Ovary (tissue), 9 donors: ENCODE data around the gene NUAK1. TPM values are rescaled to one million over a fixed set of nuclear protein-coding genes. Genes with fewer than 3 reads are reported as not detected.

Experiments
- DNase-seq, 5 donors: peaks; one replicate each; pipeline ENCODE4 v3.0.0-alpha.2; 2019 to 2020
- H3K27ac ChIP-seq, 2 donors: fragments of 200-600 bp; one replicate each; pipeline versions ENCODE4 v1.5.1 to v1.8.0; 2019 to 2022
- H3K27me3 ChIP-seq: fragments of 200-600 bp; one replicate; pipeline ENCODE4 v1.8.0; 2022
- H3K36me3 ChIP-seq: fragments of 200-600 bp; sonication (generic); one replicate; pipeline ENCODE4 v1.5.1; 2019
- H3K4me1 ChIP-seq: one replicate; pipeline ENCODE4 v1.8.1; 2013; ENCODE audit warnings: mild to moderate bottlenecking, moderate library complexity; ENCODE audit not compliant: insufficient read depth
- H3K4me3 ChIP-seq: fragments of 200-600 bp; sonication (generic); one replicate; pipeline ENCODE4 v1.5.1; 2017
- H3K9me3 ChIP-seq, 2 donors: fragments of 200-600 bp in 1 of 2; sonication (generic) in 1 of 2; one replicate each; pipeline versions ENCODE4 v1.5.1 to v1.8.1; 2013 to 2019; ENCODE audit warnings: mild to moderate bottlenecking in 1 of 2, moderate library complexity in 1 of 2
- EP300 ChIP-seq: sonication (generic); formaldehyde crosslinking; IDR thresholded peaks from one replicate; pipeline ENCODE4 v1.6.1; 2017; ENCODE audit warnings: antibody characterized with exemption
- POLR2A ChIP-seq: fragments of 450-650 bp; IDR thresholded peaks from one replicate; pipeline ENCODE4 v1.6.1; 2017; ENCODE audit warnings: antibody characterized with exemption, mild to moderate bottlenecking, moderate library complexity
- WGBS, 3 donors: extraction: QIAGEN DNeasy Blood & Tissue Kit in 1 of 3; methylation state at CpG; one replicate each; pipeline versions ENCODE4 v1.1.5 to v1.1.7; 2013 to 2017; 5-methylcytosine and 5-hydroxymethylcytosine counted together
- intact Hi-C, 4 donors: fragments of 100-400 bp; cut with DNase I; formaldehyde crosslinking; loops; one replicate each; pipeline versions ENCODE4 v1.11.0 to v1.15.1; 2022 to 2023
- polyA plus RNA-seq, 2 donors: library from polyadenylated mRNA; stranded (reverse); fragments of 200-250 nt in 1 of 2; fragments of 350-450 nt in 1 of 2; fragmentation: Illumina TruSeq in 1 of 2; extraction: RNeasy Lipid Tissue Mini Kit (QIAGEN cat#74804) in 1 of 2; gene quantifications; one replicate each; pipeline ENCODE4 v1.2.3, GENCODE V29; 2013 to 2014
- total RNA-seq, 7 donors: library from RNA; depleted of rRNA in 2 of 7; stranded (reverse); fragments of >200 nt in 2 of 7; fragmentation: NEBNext Ultra II Directional in 3 of 7; extraction: Animal tissue kit (Norgen Biotek cat#: 25700) in 3 of 7; gene quantifications; one replicate each; pipeline versions ENCODE4 v1.1.0 to v1.2.4, GENCODE V29; 2016 to 2023
- TF ChIP-seq, protein P1 (sequence below), 3 donors: fragments of 450-650 bp in 2 of 3; fragments of 200-600 bp in 1 of 3; IDR thresholded peaks; one replicate each; pipeline versions ENCODE4 v1.5.1 to v1.8.0; 2016 to 2022; ENCODE audit warnings: antibody characterized with exemption in 3 of 3, mild to moderate bottlenecking in 1 of 3
- donor health status: DM: no; HTN: no; CAD: no; lungs with moderate emphysema.
- donor health status: DM: no; HTN: no; CAD: no.
- donor health status: Bipolar disorder and iron deficiency.
- donor health status: DM: yes; HTN: yes; CAD: no.
- donor health status: DM: no; HTN: no; CAD: no.
- donor health status: DM: yes; HTN: yes; CAD: no.

The NUAK1 gene
- total and polyA plus RNA-seq, 9 donors, result 2.8 to 22.2 (median 12.0) TPM

DNA sequence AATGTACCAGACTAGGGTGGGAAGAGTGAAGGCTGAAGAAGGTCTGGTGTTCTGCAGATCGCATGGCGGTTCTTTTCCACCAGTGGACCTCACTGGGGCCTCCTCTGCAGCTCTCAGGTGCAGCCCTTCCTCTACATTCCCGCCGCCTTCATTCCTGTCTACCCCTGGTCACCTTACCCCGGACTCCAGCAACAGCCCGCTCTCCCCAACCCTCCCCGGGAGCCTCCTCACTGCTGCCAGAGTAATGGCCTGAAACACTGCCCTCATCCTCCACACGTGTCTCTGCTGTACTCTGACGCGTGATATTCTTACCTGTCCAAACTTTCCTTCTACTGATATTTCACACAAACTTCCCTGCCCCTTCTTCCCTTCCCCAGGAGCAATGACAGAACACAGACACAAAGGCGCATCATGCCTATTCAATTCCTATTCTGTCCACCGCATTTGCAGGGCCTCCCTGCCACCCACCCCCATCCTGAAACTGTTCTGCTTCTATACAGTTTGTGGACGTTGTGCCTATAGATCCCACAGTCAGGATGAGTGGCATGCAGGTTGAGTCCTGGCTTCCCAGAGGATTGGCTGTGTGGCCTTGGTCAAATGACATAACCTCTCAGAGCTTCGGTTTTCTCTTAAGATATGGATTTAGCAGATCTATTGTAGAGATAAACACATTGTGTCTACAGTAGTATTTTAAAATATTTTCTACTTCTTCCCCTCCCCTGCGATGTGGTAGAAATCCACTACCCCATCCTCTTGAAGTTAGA lies 1.7 kb upstream of the NUAK1 start:
- peak in 1 of 5 donors; percentile 31 for DNase-seq
- Histone ChIP-seq H3K27ac (peak overlapping the region; percentile 95 to 97), H3K4me3 (peak overlapping the region; percentile 86), H3K27me3 (no peaks in the 10 kb centered on the region), H3K4me1 (peaks cover 12% of the 10 kb centered on the region), H3K9me3 (no peaks in the 10 kb centered on the region), H3K36me3 (no peaks in the 10 kb centered on the region)
- WGBS, 3 donors, result 39 to 43% (median 40%) methylated on average over 15 of the region's 15 CpGs
- TF ChIP-seq EP300, result no peak
- TF ChIP-seq, protein P1, sequence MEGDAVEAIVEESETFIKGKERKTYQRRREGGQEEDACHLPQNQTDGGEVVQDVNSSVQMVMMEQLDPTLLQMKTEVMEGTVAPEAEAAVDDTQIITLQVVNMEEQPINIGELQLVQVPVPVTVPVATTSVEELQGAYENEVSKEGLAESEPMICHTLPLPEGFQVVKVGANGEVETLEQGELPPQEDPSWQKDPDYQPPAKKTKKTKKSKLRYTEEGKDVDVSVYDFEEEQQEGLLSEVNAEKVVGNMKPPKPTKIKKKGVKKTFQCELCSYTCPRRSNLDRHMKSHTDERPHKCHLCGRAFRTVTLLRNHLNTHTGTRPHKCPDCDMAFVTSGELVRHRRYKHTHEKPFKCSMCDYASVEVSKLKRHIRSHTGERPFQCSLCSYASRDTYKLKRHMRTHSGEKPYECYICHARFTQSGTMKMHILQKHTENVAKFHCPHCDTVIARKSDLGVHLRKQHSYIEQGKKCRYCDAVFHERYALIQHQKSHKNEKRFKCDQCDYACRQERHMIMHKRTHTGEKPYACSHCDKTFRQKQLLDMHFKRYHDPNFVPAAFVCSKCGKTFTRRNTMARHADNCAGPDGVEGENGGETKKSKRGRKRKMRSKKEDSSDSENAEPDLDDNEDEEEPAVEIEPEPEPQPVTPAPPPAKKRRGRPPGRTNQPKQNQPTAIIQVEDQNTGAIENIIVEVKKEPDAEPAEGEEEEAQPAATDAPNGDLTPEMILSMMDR (IDR thresholded peaks at IDR 0.05), result no peak
- intact Hi-C loops, result no loop called here

DNA sequence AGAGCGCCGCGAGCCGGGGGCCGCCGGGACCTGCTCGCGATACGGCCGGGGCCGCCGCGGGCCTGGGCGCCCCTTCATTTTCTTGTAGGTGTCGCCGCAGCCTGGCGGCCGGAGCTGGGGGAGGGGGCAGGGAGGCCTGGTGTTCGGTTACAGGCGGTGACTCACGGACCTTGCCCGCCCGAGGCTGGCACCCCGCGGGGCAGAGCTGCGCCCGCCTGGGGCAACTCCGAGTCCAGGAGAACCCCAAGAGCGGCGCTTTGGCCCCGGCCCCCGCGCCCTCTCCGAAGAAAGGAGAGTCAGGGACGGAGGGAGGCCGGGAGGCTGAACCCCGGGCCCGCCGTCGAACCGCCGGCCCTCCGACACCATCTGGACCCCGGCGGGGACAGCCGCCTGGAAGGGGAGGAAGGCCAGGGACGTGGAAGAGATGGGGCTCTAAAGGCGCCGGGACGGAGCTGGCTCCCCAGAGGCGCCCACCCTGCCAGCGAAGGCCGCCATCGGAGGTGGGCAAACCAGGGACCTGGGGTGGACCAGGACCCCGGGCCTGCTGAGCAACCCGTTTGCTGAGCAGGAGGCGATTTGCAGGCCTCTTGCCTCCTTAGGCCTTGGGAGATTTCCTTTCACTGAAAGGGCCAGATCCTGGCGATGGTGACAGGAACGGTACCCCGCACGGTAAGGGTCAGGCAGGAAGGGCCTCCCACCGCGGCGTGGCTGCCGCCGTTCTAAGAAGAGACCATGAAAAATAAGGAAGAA lies 843 bp upstream of the NUAK1 start:
- DNase-seq, result peak; percentile 78 to 83 (median 80)
- H3K9me3 ChIP-seq, result no peaks in the 10 kb centered on the region
- 1 to 2% (median 1%) methylated on average over 44 to 66 of the region's 66 CpGs for WGBS, 3 donors
- H3K4me3 ChIP-seq, result peak overlapping the region; percentile 86
- peaks cover 13% of the 10 kb centered on the region for H3K4me1 ChIP-seq
- intact Hi-C loops, result loop anchor here (5.0 to 10.0 kb wide), 6 partner anchors 52 to 725 kb away; no protein-coding TSS in a partner anchor
- no peaks in the 10 kb centered on the region for H3K27me3 ChIP-seq
- TF ChIP-seq, protein P1 (IDR thresholded peaks at IDR 0.05), result peak in 2 of 3 donors; percentile 26 to 39
- TF ChIP-seq POLR2A, result peak; percentile 35
- no peak for TF ChIP-seq EP300
- no peaks in the 10 kb centered on the region for H3K36me3 ChIP-seq
- peak overlapping the region; percentile 95 to 97 for H3K27ac ChIP-seq

DNA sequence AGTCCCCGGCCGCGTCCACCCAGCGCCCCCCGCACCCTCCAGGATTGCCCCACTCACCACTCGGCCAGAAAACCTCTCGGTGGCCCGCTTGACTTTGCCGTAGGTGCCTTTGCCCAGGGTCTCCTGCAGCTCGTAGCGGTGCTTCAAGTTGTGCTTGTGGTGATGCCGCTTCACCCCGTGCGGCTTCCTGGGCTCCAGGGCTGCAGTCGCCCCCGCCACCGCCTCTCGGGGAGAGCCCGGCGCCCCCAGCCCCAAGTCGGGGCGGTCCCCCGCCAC lies 459 bp downstream of the NUAK1 start:
- no peaks in the 10 kb centered on the region for H3K27me3 ChIP-seq
- H3K4me1 ChIP-seq, result peaks cover 14% of the 10 kb centered on the region
- no peaks in the 10 kb centered on the region for H3K9me3 ChIP-seq
- H3K4me3 ChIP-seq, result peak overlapping the region; percentile 86
- WGBS, 3 donors, result 0 to 1% (median 1%) methylated on average over 11 to 23 of the region's 23 CpGs
- H3K27ac ChIP-seq, result peak overlapping the region; percentile 95 to 97
- TF ChIP-seq POLR2A (no peak), EP300 (no peak)
- TF ChIP-seq, protein P1 (IDR thresholded peaks at IDR 0.05), result no peak
- intact Hi-C loops, result loop anchor here (5.0 to 10.0 kb wide), 6 partner anchors 51 to 723 kb away; no protein-coding TSS in a partner anchor
- H3K36me3 ChIP-seq, result no peaks in the 10 kb centered on the region
- DNase-seq, result peak in 1 of 5 donors; percentile 25

DNA sequence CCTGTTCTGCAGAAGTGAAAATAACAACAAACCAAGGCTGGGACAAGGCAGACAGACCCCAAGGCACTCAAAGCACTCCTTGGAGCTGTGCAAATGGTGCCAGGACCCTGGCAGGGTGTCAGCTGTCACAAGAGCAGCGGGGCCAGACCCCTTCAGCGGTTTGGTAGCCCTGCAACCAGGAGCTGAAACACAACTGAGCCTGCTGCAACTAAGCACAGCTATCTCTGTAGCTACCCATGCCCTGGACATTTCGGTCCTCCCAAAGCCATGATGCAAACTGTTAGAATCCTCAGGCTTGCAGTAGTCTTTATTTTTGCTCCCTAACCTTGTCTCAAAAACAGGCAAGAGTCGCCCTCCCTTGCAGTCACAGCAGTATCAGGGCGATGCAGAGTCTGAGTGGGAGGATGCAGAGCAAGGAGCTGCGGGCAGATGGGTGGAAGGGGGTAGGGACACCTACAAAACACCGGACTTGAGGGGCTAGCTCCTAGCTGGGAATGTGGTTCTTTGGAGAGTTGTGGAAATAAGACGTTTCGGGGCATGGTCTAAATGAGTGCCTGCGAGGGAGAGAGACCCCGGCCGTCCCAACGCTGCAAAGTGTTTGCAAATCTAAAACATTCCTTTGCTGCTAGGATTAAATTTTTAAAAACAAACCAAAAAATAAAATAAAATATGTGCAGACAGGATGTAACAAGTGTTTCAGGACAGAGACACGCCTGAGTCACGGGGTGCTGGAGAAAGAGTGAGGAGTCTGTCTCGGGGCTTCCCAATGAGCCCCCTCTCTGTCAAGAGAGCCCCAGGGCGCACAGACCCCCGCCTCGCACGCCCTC lies 1.0 kb downstream of the NUAK1 start:
- WGBS, 3 donors, result 11 to 13% (median 12%) methylated on average over 20 of the region's 20 CpGs
- H3K27ac ChIP-seq, result peak overlapping the region; percentile 95 to 97
- TF ChIP-seq POLR2A, result no peak
- TF ChIP-seq, protein P1 (IDR thresholded peaks at IDR 0.05), result no peak
- H3K4me1 ChIP-seq, result peaks cover 18% of the 10 kb centered on the region
- no peaks in the 10 kb centered on the region for H3K9me3 ChIP-seq
- no peaks in the 10 kb centered on the region for H3K36me3 ChIP-seq
- intact Hi-C loops, result loop anchor here (5.0 to 10.0 kb wide), 6 partner anchors 50 to 723 kb away; no protein-coding TSS in a partner anchor
- no peaks in the 10 kb centered on the region for H3K27me3 ChIP-seq
- peak overlapping the region; percentile 86 for H3K4me3 ChIP-seq
- DNase-seq, result peak in 1 of 5 donors; percentile 33
